Measurements from ENCODE around the gene KANK4.
"Not testable (repeated sequence)": the region's sequence is repeated elsewhere in the genome, so short reads cannot be mapped to it uniquely, and the experiment has no call there.

The KANK4 gene

DNA sequence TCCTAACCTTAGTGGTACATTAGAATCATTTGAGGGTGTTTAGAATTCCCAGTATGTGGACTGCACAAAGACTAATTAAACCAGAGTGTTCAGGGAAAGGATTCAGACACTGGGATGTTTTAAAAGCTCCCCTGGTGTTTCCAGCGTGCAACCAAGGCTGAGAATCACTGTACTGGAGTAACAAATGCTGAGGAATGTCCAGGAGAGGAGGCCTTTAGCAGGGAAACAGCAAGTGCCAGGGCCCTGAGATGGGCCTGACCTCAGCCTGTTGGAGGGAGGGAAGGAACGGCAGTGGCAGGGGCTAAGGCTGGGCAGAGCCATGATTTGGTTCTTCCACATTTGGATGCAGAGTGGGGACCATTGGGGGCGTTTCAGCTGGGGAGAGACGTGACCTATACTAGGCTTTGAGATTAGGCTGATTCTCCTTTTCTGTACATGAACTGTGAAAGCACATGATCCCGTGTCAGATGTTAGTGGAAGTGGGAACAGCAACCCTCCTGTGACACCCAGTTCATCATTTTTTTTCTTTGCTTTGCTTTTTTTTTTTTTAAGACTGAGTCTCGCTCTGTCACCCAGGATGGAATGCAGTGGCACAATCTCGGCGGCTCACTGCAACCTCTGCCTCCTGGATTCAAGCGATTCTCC lies 49.3 kb downstream of the KANK4 start:
- no peak for DNase-seq

DNA sequence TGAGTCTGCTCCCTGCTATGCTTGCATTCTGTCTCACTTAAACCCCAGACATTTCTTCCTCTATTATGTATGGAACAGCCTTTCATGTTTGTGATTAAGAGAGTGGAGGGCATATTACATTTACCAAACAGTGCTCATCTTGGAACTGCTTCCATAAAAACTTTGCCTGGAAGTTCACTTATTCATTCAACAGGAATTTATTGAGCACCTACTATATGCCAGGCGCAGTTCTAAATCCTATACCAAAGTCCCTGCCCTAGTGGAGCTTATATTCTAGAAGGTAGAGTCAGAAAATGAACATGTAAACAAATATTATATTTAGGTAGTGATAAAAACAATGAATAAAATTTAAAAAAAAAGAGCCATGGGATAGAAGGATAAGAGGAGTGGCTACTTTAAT lies 49.8 kb downstream of the KANK4 start:
- no peak for DNase-seq

DNA sequence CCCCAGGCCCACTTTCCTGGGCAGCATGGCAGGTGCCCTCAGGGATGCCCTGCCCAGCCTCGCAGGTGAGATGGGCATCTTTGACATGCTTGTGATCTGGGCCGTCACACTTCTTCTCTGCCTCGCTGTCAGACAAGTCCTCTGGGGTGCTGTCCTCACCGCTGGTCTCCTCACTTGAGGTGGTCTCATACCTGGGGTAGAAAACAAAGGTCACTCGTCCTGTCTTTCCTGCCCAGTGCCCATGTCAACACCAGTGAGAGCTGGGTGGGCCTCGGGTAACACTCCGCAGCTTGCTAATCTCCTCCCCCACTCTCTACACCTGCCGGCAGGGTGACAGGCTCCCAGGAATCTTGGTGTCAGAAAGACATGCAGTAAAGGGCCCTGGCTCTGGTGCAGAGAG lies 50.9 kb downstream of the KANK4 start:
- DNase-seq: no peak

DNA sequence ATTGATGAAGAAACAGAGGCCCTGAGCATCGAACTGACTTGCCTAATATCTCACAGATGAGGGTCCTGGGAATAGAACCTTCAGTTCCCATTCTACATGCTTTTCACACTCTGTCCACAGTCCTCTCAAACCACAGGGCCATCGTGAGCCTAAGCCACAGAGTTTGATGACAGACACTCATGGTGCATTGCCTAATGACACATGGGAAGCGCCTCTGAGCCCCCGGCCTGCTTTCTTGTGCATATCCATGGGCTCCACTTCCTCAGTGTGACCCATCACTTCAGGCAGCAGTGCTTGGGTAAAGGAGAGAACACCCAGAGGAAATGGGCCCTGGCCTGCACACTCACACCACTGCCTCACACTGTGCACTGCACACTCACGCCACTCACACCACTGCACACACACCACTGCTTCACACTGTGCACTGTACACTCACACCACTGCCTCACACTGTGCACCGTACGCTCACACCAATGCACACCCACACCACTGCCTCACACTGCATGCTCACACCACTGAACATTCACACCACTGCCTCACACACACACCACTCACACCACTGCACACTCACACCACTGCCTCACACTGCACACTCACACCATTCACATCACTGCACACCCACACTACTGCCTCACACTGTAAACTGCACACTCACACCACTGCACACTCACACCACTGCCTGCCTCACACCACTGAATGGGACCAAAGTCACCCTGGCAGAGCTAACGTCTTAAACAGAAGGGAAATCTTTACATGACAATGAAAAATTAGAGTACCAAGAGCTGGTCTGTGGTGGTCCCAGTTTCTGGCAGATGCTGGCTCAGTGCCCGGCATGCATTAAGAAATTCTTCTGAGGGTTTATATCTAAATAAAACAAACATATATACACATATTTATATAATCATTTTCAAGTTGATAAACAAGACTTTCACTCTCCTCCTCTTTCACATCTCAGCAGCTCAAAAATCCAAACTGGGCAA lies 53.0 kb downstream of the KANK4 start:
- DNase-seq: no peak

DNA sequence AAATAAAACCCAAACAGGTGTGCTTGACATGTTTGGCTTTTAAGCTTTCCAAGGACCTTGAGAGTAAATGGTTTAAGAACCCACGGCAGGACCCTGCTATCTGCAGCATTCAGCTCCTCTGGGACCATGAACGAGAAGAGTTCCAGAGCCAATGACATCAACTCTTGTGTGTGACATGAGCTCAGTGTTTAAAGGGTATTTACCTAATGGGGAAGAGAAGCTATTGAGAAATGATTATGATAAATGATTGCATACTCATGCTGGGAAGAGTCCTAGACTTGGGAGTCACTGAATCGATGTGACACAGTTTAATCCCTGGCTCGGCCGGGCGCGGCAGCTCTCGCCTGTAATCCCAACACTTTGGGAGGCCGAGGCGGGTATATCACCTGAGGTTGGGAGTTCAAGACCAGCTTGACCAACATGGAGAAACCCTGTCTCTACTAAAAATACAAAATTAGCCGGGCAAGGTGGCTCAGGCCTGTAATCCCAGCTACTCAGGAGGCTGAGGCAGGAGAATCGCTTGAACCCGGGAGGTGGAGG lies 55.4 kb downstream of the KANK4 start:
- DNase-seq: no peak

DNA sequence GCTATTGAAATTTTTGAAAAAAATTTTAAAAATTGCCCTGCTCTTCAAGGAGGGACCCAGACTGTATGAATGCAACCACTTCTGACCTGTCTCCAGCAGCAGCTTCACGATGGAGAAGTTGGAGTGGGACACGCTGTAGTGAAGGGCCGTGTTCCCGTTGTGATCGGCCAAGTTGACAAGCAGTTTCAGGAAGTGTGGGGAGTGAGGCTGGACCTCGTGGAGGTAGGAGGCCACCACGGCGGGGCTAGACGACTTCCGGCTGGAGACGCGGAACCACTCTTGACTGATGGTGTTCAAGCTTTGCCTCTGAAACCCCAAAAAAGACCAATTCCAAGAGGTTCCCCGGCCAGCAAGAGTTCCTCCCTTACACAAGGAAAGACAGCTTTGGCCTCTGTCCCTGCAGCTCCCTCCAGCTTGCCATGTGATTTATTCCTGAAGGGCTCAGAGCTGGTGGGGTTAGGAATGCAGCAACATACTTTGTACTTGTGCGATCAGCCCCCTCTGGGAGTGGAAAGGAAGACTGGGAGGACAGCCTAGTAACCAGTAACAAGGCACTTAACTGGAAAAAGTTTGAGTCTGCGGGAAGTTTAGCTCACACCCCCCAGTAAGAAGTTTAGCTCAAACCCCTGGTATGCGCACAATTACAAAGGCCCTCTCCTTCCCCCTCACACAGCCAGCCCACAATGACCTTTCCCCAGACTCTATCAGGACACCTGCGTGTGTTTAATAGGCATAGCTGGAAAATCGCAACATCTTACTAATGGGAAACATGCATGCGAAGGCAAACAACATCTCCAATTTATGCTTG lies 56.0 kb downstream of the KANK4 start:
- DNase-seq: no peak

DNA sequence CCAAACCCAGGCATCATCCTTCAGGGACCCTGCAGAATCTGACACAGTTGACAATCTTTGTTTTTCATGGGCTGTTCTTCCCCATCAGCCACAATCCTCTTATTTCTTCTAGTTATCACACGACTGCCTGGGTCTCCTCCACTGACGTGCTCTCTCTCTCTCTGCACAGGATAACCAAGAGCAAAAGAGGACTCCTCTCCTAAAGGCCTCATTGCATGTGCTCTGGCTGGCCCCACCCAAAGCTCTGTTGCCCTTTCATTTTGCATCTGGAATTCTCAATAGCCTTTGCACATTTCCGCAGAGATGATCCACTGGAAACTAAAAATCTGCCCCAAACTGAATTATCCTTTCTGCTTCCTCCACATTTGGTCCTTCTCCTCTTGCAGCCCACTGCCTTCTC lies 58.5 kb downstream of the KANK4 start:
- no peak for DNase-seq

DNA sequence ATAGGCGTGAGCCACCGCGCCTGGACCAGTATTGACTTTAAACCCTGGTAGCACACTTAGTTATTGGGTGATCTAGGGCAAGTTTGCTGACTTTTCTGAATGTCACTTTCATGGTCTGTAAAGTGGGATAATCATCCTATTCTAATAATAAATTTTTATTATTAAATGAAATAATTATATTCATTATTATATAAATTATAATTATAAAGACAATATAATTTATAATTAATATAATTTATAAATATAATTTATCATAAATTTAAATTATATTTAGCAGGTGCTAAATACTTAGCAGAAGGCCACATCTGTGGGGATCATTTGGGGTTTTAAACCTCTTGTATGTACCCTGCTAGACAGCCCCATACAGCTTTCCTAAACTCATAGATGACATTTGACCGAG lies 59.7 kb downstream of the KANK4 start:
- no peak for DNase-seq

DNA sequence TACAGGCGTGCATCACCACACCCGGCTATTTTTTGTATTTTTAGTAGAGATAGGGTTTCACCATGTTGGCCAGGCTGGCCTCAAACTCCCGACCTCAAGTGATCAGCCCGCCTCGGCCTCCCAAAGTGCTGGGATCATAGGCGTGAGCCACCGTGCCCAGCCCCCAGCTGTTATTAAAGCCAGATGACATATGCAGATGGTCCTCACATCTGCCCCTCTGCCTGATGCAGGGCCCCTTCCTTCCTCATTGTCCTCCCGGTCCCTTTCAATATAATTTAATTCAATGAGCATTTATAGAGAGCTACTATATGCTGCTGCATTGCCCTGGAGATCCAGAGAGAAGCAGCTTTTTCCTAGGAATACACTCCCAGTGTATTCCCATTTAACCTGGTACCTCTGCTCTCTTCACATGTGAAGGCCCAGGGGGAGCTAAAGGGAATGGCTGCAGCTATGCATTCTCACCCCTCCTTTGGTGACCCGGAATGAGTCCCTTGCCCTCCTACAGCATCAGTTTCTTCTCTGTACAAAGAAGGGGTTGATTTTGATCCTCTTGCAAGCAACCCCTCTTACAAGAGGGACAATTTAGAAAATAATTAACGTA lies 69.0 kb downstream of the KANK4 start:
- no peak for DNase-seq

DNA sequence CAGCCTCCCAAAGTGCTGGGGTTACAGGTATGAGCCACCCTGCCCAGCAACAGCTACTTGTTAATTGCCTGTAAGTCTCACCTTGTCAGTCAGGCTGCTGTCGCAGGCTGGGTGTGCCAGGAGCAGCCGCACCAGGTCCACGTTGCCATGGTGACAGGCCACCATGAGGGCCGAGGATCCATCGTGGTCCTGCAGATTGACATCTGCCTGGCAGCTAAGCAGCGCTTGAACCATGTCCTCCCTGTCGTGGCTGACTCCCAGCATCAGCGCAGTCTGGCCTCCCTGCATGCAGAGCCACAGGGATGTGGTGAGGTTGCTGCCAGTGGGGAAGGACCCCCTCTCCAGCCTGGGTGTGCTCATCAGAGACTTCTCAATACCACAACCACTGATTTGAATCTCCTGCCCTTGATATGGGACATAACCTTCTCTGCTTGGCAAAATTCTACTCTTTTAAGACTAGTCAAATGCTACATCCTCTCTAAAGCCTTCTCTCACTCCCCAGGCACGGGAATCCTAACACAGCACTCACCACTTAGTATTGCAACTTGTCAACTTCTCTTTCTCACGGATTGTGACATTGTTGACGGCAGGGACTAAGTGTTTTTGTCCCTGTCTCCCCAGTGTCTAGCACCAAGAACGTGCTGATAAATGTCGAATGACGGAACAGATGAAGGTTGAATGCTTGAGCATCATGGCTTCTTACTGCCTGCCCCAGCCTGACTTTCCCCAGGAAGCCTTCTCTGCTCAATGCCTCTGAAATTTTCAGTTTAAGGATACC lies 71.7 kb downstream of the KANK4 start:
- DNase-seq: no peak

DNA sequence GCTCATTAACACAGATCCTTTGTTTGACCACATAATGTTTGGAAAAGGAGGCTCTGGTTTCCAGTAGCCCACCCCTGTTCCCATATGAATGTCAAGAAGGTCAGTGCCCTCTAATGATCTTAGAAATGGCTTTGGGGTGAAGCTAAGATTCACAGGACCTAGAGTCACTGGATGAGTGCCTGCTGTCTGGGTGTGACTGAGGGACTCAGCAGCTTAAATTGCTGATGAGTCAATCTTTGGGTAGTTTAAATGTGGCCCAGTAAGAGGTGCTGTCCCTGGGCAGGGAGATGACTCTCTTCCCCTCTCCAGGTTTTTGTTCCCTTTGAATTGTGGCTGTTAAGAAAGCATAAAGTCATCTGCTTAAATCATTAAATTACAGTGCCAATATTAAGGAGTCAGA lies 74.0 kb downstream of the KANK4 start:
- no peak for DNase-seq

DNA sequence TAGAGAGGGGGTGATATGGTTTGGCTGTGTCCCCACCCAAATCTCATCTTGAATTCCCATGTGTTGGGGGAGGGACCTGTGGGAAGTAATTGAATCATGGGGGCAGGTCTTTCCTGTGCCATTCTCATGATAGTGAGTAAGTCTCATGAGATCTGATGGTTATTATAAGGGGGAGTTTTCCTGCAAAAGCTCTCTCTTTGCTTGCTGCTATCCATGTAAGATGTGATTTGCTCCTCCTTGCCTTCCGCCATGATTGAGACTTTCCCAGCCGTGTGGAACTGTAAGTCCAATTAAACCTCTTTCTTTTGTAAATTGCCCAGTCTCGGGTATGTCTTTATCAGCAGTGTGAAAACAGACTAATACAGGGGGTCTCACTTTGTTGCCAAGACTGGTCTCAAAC lies 74.9 kb downstream of the KANK4 start:
- DNase-seq: not testable (repeated sequence)

DNA sequence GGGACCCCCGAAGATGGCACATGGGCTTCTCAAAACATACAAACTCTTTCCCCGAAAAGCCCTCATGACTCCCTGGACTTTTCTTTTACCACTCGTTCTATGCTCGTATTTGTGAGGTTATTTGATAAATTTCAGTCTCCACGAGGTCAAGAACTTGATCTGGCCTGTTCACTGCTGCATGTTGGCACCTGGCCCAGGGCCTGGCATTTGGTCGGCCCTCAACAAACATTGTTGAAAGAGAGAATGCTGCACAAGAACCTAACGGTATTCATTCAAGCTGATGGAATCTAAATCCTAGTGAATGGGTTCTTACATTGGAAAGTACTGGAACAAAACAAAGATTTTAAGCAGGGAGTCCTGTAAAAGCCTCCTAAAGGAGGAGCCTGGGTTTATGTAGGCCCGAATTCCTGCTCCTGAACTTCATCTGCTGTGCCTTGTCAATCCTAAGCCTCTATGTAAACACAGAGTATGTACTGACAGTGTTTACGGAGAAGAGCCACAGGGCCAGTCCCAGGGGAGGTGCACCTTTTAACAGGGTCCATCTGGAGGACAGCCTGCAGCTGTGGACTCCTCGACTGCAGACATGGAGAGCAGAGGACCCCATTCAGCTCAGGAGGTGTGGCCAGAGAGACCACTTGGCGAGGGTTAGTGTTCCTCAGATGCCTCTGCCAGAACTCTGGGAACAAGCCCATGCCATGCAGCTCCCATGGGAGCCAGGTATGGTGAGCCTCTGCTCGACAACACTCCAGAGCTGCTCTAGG lies 77.7 kb downstream of the KANK4 start:
- no peak for DNase-seq

DNA sequence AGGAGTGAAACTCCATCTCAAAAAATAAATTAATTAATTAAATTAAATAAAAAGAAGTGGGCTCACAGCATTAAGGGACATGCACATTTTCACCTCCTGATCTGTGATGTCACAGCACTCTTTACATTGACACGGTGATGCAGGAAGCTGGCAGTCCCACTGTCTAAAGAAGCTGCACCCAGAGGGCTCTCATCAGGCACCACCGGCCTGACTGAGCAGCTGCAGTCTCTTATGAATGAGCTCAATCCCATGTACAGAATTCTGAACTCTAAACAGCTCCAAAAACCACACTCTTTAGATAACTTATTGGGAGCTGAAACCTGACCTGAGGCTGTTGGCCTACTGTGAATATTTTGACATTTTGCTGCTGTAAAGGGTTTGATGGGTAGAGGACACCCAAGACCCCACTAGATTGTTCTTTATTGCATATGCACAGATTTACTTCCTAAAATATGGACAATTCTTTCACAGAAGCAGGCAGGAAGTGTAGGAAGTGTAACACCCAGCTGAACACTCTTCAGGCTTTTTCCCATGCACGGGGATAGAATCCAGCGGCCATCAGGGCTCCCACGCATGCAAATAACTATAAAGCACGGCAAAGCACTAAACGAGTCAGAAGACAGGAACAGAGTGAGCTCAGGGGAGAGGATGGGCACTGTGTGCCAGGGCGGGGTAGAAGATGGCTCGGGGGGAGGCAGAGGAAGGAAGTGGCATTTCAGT lies 78.4 kb downstream of the KANK4 start:
- DNase-seq: no peak

DNA sequence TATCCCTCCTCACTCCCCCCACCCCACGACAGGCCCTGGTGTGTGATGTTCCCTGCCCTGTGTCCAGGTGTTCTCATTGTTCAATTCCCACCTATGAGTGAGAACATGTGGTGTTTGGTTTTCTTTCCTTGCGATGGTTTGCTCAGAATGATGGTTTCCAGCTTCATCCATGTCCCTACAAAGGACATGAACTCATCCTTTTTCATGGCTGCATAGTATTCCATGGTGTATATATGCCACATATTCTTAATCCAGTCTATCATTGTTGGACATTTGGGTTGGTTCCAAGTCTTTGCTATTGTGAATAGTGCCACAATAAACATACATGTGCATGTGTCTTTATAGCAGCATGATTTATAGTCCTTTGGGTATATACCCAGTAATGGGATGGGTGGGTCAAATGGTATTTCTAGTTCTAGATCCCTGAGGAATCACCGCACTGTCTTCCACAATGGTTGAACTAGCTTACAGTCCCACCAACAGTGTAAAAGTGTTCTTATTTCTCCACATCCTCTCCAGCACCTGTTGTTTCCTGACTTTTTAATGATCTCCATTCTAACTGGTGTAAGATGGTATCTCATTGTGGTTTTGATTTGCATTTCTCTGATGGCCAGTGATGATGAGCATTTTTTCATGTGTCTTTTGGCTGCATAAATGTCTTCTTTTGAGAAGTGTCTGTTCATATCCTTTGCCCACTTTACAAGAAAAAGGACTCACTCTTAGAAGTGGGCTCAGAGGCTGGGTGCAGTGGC lies 79.4 kb downstream of the KANK4 start:
- not testable (repeated sequence) for DNase-seq

DNA sequence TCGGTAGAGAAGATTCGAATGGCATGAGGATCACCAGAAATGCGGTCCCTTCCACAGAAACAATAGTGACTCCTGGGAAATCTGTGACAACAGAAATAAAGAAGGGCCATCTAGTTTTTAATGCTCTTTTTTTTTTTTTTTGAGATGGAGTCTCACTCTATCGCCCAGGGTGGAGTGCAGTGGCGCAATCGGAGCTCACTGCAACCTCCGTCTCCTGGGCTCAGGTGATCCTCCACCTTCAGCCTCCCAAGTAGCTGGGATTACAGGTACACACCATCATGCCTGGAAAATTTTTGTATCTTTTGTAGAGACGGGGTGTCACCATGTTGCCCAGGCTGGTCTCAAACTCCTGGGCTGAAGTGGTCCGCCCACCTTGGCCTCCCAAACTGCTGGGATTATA lies 80.7 kb downstream of the KANK4 start:
- no peak for DNase-seq

DNA sequence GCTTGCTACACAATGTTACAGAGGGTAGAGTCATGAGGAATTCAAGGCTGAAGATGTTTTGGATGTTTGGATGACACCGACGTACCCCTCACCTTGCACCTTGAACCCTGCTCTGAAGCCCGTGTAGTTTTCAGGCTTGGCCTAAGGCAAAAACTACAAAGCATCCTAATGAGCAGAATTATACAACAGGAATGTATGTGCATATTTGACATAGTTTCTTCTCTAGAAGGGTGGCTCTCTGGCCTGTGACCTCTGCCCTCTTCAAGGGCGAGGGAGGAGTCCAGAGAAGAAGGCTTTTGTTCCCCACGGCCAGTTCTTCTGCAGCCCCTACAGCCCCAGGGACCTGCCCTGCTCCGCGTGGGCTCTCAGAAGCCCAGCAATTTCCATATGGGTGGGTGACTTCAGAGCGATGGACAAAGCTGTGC lies 81.3 kb downstream of the KANK4 start:
- DNase-seq: no peak

DNA sequence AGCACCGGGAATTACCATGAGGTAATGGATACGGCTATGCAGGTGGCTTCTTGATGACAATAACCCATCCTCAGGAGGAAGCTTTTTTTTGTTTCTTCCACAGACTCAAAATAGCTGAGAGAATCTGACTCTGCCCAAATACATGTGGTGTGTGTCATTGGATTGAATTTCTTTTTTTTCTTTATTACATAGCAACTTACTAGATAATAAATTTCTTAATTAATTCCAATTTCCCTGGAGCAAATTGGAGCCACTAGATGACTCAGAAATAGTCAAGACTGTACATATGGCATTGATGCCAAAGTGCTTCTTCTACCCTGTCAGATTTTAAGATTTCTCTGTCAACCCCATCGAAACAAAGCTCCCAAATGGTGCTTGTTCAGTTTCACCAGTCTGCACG lies 81.9 kb downstream of the KANK4 start:
- DNase-seq: no peak

DNA sequence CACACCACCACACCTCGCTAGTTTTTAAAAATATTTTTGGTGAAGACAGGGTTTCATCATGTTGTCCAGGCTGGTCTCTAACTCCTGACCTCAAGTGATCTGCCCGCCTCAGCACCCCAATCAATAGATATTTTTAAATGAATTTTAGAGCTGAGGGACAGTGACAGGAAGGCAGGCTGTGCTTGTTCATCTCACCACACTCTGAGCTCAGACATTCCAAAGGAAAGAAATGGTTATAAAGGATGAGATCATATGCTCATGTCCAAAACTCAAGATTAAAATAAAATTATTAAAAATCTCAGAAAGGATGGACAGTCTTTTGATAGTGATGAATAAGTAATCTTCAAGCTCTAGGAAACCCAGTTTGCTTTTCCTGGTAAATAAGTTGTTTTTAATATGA lies 83.7 kb downstream of the KANK4 start:
- no peak for DNase-seq

DNA sequence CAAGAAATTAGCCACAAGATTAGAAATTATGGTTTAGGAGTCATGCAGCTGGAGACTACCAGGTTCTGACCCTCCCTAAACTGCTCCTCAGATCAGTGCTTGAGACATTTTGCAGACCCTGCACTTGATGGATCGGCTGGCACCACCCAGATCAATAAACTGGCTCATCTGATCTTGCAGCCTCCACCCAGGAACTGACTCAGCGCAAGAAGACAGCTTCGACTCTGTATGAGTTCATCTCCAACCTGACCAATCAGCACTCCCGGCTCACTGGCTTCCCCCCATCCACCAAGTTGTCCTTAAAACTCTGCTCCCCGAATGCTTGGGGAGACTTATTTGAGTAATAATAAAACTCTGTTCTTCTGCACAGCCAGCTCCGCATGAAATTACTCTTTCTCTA lies 84.5 kb downstream of the KANK4 start:
- no peak for DNase-seq
